Measurements from ENCODE around the gene MYBPC2. TPM values are rescaled to one million over a fixed set of nuclear protein-coding genes. Genes with fewer than 3 reads are reported as not detected.

MYBPC2 gene
- total RNA-seq, 1 experiment from 2014 or later: 0.18 TPM

DNA sequence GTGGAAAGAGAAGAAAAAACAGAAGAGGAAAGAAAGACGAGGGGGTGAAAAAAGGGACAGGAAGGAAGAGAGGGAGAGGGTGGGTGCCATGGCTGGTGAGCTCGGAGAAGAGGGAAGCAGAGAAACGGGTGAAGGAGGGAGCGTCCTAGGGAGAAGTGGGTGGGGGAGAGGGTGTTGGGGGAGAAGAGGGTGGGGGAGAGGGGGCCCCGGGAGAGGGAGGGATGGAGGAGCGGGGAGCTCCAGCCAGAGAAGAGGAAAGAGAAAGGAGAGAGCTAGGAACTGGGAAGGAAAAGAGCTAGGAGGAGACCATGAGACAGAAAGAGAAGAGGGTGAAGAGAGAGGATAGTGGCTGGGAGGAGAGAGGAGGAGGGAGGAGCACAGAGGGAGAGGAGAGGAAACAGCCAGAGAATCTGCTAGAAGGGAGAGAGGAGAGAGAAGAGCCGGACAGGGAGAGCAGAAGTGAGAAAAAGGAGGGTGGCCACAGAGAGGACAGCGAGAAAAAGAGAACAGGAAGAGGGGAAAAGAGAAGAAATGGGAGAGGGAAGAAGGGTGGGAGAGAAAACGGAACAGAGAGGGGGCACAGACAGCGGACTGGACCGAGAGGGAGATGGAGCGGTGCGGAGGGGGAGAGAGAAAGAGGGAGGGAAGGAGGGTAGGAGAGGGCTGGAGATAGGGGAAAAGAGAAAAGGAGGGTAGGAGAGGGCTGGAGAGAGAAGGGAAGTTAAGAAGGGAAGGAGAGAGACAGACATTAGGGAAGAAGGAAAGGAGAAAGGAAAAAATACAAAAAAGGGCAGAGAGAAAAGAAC lies 55.9 kb downstream of the MYBPC2 start:
- no peak for DNase-seq (ENCODE audit: low read depth, low spot score)
- TF ChIP-seq, protein P1, sequence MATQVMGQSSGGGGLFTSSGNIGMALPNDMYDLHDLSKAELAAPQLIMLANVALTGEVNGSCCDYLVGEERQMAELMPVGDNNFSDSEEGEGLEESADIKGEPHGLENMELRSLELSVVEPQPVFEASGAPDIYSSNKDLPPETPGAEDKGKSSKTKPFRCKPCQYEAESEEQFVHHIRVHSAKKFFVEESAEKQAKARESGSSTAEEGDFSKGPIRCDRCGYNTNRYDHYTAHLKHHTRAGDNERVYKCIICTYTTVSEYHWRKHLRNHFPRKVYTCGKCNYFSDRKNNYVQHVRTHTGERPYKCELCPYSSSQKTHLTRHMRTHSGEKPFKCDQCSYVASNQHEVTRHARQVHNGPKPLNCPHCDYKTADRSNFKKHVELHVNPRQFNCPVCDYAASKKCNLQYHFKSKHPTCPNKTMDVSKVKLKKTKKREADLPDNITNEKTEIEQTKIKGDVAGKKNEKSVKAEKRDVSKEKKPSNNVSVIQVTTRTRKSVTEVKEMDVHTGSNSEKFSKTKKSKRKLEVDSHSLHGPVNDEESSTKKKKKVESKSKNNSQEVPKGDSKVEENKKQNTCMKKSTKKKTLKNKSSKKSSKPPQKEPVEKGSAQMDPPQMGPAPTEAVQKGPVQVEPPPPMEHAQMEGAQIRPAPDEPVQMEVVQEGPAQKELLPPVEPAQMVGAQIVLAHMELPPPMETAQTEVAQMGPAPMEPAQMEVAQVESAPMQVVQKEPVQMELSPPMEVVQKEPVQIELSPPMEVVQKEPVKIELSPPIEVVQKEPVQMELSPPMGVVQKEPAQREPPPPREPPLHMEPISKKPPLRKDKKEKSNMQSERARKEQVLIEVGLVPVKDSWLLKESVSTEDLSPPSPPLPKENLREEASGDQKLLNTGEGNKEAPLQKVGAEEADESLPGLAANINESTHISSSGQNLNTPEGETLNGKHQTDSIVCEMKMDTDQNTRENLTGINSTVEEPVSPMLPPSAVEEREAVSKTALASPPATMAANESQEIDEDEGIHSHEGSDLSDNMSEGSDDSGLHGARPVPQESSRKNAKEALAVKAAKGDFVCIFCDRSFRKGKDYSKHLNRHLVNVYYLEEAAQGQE (IDR thresholded peaks at IDR 0.05; ENCODE audit: insufficient read depth in 1 of 2, low read depth in 2 of 2, low read length in 1 of 2): no peak
- TF ChIP-seq SIN3A (IDR thresholded peaks at IDR 0.05; ENCODE audit: borderline replicate concordance, insufficient read depth, low read depth, low read length) (no peak), TCF7L2 (IDR thresholded peaks at IDR 0.05; ENCODE audit: low read depth, low read length) (no peak), POLR2AphosphoS5 (IDR thresholded peaks at IDR 0.05; ENCODE audit: low read depth, low read length) (no peak)
- TF ChIP-seq, protein P2, sequence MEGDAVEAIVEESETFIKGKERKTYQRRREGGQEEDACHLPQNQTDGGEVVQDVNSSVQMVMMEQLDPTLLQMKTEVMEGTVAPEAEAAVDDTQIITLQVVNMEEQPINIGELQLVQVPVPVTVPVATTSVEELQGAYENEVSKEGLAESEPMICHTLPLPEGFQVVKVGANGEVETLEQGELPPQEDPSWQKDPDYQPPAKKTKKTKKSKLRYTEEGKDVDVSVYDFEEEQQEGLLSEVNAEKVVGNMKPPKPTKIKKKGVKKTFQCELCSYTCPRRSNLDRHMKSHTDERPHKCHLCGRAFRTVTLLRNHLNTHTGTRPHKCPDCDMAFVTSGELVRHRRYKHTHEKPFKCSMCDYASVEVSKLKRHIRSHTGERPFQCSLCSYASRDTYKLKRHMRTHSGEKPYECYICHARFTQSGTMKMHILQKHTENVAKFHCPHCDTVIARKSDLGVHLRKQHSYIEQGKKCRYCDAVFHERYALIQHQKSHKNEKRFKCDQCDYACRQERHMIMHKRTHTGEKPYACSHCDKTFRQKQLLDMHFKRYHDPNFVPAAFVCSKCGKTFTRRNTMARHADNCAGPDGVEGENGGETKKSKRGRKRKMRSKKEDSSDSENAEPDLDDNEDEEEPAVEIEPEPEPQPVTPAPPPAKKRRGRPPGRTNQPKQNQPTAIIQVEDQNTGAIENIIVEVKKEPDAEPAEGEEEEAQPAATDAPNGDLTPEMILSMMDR (IDR thresholded peaks at IDR 0.05): no peak
- ATAC-seq: no peak
- H3K4me3 ChIP-seq (ENCODE audit: low read depth in 2 of 2, low read length in 2 of 2): no peak overlapping the region
- no peaks in the 10 kb centered on the region for H3K27me3 ChIP-seq (ENCODE audit: control insufficient read depth, insufficient read depth, low read length)
- no peaks in the 10 kb centered on the region; the same call in 1 of the 2 replicates for H3K9me3 ChIP-seq (ENCODE audit: control insufficient read depth, insufficient read depth, low read depth, low read length)
- POLR2A ChIA-PET: no interaction called here
- CTCF ChIA-PET: interaction anchor here (0.7 kb wide), 1 partner anchor 160 kb away, joined by 5 read pairs; the partner anchor contains the start of gene KCNC3
- BruUV-seq (replicated peaks): no TSS peak
- in situ Hi-C loops (cut with HindIII; ENCODE audit: low pct_unique_long_range_greater_than_20kb, low sequenced_read_pairs) (no loop called here), intact Hi-C loops (cut with micrococcal nuclease; ENCODE audit: unreplicated experiment) (no loop called here)
- H3K36me3 ChIP-seq (ENCODE audit: control insufficient read depth, insufficient read depth, low read length): no peaks in the 10 kb centered on the region
- H3K4me1 ChIP-seq (ENCODE audit: control insufficient read depth, insufficient read depth, low read length): no peaks in the 10 kb centered on the region
- no peak overlapping the region for H3K27ac ChIP-seq (ENCODE audit: low read length)

DNA sequence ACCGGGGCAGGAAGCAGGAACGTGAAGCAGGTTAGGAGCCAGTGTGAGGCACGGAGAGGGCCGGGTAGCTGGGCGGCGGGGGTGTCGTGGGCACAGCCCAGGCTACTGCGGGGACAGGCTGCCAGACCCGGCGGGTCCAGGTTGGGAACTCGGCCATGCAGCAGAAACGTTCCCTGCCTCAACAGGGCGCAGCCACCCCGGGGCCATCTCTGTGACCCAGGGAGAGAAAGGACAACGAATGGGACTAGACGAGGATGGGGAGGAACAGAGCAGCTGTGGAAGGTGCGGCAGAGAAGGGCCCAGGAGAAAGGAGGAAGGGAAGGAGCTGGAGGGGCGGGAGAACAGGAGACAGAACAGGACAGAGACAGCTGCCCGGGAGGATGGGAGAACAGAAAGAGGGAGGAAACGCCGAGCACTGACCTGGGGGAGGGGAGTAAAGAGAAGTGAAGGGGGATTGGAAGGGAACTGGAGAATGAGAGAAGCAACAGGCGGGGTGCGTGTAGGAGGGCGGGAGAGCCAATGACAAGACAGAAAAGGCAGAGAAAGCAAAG lies 56.8 kb downstream of the MYBPC2 start:
- Histone ChIP-seq H3K4me3 (ENCODE audit: low read depth in 2 of 2, low read length in 2 of 2) (no peak overlapping the region), H3K36me3 (ENCODE audit: control insufficient read depth, insufficient read depth, low read length) (no peaks in the 10 kb centered on the region), H3K27me3 (ENCODE audit: control insufficient read depth, insufficient read depth, low read length) (no peaks in the 10 kb centered on the region), H3K27ac (ENCODE audit: low read length) (no peak overlapping the region), H3K9me3 (ENCODE audit: control insufficient read depth, insufficient read depth, low read depth, low read length) (no peaks in the 10 kb centered on the region; the same call in 1 of the 2 replicates), H3K4me1 (ENCODE audit: control insufficient read depth, insufficient read depth, low read length) (no peaks in the 10 kb centered on the region)
- no TSS peak for BruUV-seq (replicated peaks)
- DNase-seq (ENCODE audit: low read depth, low spot score) (no peak), ATAC-seq (no peak)
- intact Hi-C loops (cut with micrococcal nuclease; ENCODE audit: unreplicated experiment): no loop called here
- in situ Hi-C loops (cut with HindIII; ENCODE audit: low pct_unique_long_range_greater_than_20kb, low sequenced_read_pairs): no loop called here
- ChIA-PET CTCF (interaction anchor here (0.9 kb wide), 1 partner anchor 290 kb away, joined by 3 read pairs; no protein-coding TSS in a partner anchor), POLR2A (interaction anchor here (0.6 kb wide), 1 partner anchor 20 kb away, joined by 8 read pairs; no protein-coding TSS in a partner anchor)
- no peak for TF ChIP-seq SIN3A (IDR thresholded peaks at IDR 0.05; ENCODE audit: borderline replicate concordance, insufficient read depth, low read depth, low read length)
- TF ChIP-seq TCF7L2 (IDR thresholded peaks at IDR 0.05; ENCODE audit: low read depth, low read length): no peak
- TF ChIP-seq, protein P1 (IDR thresholded peaks at IDR 0.05; ENCODE audit: insufficient read depth in 1 of 2, low read depth in 2 of 2, low read length in 1 of 2): no peak
- TF ChIP-seq, protein P2 (IDR thresholded peaks at IDR 0.05): no peak
